NCI-H1105 (cell line): ENCODE measurements around the gene KRTAP15-1.
A peak's percentile ranks its signal among the peaks of the same experiment; 100 is the strongest.

Experiments used
- DNase-seq: peaks from one replicate; lab custom pipeline; 2025; lab: John Stamatoyannopoulos, UW

Gene KRTAP15-1

GRCh38 chr21:30439975-30440374, at the start of gene KRTAP15-1:
Gene KRTAP15-1 (plus strand): TSS chr21:30440275. CDS start chr21:30440328, 53 bp downstream.
- DNase-seq = no peak

DNA sequence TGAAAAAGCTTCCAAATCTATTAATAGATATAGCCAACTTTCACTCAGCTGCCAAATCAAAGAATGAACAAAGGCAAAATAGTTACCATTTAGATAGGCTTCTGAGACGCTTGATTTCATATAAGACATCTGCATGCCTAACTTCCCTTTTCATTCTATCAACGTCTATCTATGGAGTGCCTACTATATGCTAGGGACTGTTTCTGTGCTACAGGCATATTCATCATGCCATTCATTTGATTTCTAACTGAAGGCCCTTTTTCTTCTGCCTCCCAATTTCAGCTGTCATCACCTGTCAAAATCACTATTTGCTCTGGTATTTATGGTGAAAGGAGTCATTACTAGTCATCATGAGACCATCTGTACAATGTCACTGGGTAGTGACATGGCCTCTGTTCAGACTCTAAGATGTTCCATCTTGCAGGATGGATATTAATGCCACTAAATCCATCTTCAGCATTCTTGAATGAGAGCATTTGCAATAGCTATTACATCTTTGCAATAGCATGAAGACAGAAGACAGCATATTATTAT, 48.5 kb upstream of the KRTAP15-1 start:
- DNase-seq = no peak

DNA sequence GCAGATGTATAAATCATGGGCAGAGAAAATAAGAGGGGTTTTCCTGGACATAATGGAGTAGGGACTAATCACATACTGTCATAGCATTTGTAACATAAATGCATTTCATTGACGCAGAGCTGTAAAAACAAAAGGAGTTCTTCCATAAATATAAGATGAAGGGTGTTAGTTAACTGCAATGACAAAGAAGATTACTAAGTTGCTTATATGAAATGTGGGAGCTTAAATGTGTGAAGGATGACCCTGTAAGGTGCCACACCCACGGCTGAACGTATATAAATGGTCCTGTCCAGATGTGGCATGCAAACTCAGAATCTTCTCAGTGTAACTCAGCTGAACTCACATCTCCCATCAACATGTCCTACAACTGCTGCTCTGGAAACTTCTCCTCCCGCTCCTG, 44.3 kb upstream of the KRTAP15-1 start, which contains the start of gene KRTAP13-1:
Gene KRTAP13-1 (plus strand): TSS at position 301 of the 400 bp plus-strand sequence. CDS start 56 bp downstream, at position 357.
- DNase-seq = no peak

GRCh38 chr21:30408782-30409494, 31.1 kb upstream of the KRTAP15-1 start:
- peak; percentile 65 for DNase-seq

GRCh38 chr21:30415993-30416392, 24.1 kb upstream of the KRTAP15-1 start:
- no peak for DNase-seq

- DNase-seq = no peak
Measured at GRCh38 chr21:30425826-30426225, 14.2 kb upstream of the KRTAP15-1 start, which contains the start of gene KRTAP13-3. Gene KRTAP13-3 (minus strand): TSS chr21:30425926. CDS start chr21:30425912, 14 bp downstream.

DNA sequence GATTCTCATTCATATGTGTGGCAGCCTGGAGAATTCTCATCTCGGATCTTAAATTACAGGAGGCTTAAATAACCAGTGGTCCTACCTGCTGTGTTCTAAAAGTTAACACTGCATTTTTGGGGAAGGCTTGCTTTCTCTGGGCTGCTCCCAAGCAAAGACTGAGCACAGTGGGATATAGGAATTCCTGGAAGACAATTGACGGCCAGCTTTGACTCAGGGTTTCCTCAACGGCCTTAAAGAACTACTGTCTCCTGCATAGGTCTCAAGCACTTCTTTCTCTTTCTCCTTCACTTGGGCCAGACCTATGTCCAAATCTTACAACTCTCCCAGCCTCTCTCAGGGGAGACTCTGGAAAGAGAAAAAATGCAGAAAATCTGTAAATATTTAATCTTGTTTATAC, 13.3 kb upstream of the KRTAP15-1 start:
- DNase-seq = no peak

GRCh38 chr21:30430170-30430655, 9.9 kb upstream of the KRTAP15-1 start, which contains the start of gene KRTAP13-4:
Gene KRTAP13-4 (plus strand): TSS chr21:30430220. CDS start chr21:30430276, 56 bp downstream.
- no peak for DNase-seq

GRCh38 chr21:30434033-30434631, 5.9 kb upstream of the KRTAP15-1 start:
- DNase-seq = peak; percentile 0

DNA sequence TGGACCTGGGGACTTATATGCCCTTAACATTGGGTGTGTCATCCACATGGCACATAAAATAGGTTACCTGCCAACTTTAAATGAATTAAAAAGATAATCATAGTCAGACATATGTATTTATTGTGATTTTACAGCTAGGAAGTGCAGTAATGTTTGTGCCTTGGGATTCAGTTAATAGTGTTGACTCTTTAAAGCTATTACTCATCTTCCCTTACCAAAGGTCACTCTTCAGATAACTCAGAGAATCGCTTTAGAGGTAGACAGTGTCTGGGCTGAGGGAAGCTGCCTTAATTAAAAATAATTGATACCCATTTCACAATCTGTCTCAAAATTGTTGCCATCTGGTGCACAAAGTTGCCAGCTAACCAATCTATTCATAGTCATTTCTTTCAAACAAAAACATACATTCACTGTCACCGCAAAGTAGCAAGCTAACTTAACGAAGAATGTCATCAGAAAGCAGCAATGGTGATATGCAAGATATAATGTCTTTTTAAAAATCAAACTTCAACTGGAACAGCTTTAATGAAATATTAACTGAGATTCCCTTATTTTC, 3.0 kb upstream of the KRTAP15-1 start:
- no peak for DNase-seq

DNA sequence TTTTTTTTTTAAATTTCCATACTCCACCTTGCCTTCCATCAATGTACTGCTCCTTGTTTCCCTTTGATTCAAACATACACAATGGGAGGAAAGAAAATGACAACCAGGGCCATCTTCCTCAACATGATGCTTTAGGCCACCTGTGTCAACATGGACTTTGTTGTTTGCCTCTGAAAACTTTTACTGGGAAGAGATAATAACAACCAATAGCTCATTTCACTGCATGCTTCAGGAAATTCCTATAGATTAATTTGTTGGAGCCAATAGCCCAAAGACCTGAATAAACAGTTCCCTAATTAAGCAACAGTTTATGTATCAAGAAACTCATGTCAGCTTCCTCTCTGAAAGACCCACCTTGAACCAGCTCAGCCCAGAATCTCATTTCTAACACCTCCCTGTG, 3.2 kb downstream of the KRTAP15-1 start:
- DNase-seq = no peak

DNA sequence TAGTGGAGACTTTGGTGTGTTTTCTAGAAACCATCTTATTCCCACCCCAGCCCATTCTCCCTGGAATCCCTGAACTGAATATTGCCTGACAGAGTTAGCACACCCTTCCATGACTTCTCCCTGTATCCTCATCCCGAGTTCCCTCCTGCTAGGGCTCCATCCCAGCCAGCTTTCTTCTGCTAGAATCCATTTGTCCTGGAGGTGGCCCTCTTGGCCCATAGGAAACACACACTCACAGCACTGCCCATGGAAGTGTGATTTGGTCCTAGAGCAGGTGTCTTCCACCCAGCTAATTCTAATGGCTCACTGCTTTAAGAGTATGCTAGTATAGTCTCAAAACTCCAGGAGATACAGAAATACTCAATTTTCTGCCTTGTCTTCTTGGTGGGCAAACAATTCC, 4.1 kb downstream of the KRTAP15-1 start:
- no peak for DNase-seq

- DNase-seq = no peak
Measured at GRCh38 chr21:30447056-30447455, 7.0 kb downstream of the KRTAP15-1 start.

- DNase-seq = no peak
Measured at GRCh38 chr21:30448514-30448913, 8.4 kb downstream of the KRTAP15-1 start.

- DNase-seq = no peak
Measured at GRCh38 chr21:30463713-30464112, 23.6 kb downstream of the KRTAP15-1 start.

DNA sequence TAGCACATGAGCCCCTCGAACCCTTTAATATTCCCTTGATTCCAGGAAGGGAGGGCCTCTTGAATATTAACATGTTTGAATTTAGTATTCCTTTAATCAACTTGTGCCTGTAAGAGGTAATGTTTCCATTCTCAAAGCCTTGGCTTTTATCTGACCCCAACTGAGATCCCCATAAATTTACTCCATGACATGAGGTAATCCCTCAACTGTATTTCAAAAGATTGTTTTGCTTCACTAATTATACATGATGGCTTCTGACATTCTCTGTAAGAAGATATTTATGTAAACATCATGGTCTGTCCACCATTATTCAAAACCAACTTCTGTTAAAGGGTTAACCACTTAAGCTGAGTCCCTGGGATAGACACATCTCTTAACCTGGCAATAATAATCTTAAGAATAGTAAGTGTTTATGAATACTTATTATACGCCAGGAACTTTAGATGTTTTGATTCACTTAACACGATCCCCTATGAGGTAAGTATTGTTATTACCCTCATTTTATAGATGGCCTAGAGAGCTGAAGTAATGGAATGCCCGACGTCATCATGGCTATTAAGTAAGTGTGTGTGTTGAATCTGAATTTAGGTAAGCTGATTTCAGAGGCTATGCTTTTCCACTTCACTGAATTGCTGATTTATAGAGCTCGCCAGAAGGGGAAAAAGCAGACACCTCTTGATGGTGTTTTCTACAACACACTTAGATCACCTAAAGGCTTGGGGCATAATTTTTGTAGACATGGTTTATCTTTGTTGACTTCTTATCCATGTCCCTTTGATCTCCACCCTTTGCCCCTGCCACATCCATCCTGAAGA, 29.0 kb downstream of the KRTAP15-1 start:
- no peak for DNase-seq

DNA sequence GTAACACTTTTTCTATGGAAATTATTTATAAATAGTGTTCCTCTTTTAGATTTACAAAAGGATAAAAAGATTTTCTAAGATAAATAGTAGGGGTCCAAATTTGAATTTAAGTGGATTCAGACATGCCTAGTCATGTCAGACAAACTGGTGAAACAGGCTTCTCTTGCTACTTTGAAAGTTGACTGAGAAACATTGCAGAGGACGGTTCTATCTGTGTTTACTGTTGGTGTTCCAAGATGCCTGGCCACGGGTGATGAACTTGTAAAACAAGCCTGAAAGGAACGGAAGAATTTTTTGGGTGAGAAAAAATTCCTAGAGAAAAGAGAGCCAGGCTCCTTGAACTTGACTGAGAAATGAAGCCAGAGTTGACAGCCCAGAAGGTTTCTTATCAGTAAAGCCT, 37.9 kb downstream of the KRTAP15-1 start:
- no peak for DNase-seq

- DNase-seq = no peak
Measured at GRCh38 chr21:30479259-30479658, 39.2 kb downstream of the KRTAP15-1 start.

- DNase-seq = no peak
Measured at GRCh38 chr21:30480145-30480544, 40.1 kb downstream of the KRTAP15-1 start, which contains the start of gene KRTAP19-1. Gene KRTAP19-1 (minus strand): TSS chr21:30480367. CDS start chr21:30480317, 50 bp downstream.

- DNase-seq = no peak
Measured at GRCh38 chr21:30482130-30482529, 42.1 kb downstream of the KRTAP15-1 start.

DNA sequence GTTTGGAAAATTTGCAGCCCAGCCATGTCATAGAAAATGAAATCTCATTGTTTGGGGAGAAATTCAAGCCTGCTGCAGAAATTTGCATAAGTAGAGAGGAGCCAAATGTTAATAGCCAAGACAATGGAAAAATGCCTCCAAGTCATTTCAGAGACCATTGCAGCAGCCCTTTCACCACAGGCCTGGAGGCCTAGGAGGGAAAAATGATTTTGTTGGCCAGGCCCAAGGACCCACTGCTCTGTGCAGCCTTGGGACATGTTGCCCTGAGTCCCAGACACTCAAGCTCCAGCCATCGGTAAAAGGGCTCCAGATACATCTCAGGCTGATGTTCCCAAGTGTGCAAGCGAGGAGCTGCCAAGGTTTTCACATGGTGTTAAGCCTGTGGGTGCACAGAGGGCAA, 46.1 kb downstream of the KRTAP15-1 start:
- no peak for DNase-seq

- DNase-seq = no peak
Measured at GRCh38 chr21:30487336-30487735, 47.3 kb downstream of the KRTAP15-1 start, which contains the start of gene KRTAP19-2. Gene KRTAP19-2 (minus strand): TSS chr21:30487436. CDS start chr21:30487348, 88 bp downstream.
